ENCODE data around the gene CFHR4. TPM values are rescaled to one million over a fixed set of nuclear protein-coding genes. Genes with fewer than 3 reads are reported as not detected.
"Not testable (repeated sequence)": the region's sequence is repeated elsewhere in the genome, so short reads cannot be mapped to it uniquely, and the experiment has no call there.

CFHR4 gene
- total RNA-seq, result not detected

DNA sequence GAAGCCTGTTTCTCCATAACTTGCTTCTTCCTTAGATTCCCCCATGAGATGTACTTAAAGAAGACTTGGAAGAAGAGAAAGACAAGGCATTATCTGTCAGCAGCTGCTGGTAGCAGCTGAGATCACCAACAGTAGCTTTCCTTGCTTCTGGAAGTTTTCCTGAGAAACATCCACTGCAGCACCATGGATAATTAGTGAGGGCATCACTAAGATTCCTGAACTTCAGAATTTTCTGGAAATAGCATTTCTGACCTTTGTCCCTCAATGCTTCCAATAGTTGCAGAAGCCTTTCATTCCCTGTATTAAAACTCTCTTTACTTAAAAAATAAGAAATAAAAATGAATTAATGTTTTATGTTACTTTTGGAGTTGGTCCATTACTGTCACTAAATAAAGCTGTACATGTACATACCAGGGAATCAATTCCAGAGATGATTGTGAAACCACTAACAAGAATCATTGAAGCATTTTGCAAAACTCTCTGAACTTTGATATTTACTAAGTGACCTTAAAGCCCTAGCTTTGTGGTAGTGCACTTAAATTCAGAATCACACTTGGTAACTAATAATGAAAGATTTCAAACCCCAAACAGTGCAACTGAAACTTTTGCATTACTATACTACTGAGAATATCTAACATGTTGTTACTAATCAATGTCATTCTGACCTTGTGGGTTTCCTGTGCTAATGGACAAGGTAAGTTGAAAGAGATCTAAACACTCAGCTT lies at the start of gene CFHR4:
Gene CFHR4 (plus strand): TSS at position 538 of the 725 bp plus-strand sequence. CDS start 99 bp downstream, at position 637.
- DNase-seq (ENCODE audit: low spot score), result no peak

DNA sequence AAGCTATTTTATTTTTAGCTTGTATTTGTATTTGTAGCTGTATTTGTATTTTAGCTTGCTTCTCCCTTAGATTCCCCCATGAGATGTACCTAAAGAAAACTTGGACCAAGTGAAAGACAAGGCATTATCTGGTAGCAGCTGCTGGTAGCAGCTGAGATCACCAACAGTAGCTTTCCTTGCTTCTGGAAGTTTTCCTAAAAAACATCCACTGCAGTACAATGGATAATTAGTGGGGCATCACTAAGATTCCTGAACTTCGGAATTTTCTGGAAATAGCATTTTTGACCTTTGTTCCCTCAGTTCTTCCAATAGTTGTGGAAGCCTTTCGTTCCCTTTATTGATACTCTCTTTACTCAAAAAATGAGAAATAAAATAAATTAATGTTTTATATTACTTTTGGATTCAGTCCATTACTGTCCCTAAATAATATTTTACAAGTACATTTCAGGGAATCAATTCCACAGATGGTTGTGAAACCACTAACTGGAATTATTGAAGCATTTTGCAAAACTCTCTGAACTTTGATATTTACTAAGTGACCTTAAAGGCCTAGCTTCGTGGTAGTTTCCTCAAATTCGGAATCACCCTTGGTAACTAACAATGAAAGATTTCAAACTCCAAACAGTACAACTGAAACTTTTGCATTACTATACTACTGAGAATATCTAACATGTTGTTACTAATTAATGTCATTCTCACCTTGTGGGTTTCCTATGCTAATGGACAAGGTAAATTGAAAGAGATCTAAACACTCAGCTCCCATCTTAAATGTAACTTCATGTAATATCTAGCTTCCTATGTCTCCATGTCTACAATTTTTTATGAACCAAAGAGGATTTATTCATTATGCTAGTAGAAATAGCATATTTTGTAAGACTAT lies 38.0 kb upstream of the CFHR4 start:
- DNase-seq (ENCODE audit: low spot score), result not testable (repeated sequence)

GRCh38 chr1:196856053-196856452 lies 31.8 kb upstream of the CFHR4 start:
- DNase-seq (ENCODE audit: low spot score), result no peak

GRCh38 chr1:196857188-196857587 lies 30.7 kb upstream of the CFHR4 start:
- no peak for DNase-seq (ENCODE audit: low spot score)

GRCh38 chr1:196858811-196859210 lies 29.0 kb upstream of the CFHR4 start:
- no peak for DNase-seq (ENCODE audit: low spot score)

DNA sequence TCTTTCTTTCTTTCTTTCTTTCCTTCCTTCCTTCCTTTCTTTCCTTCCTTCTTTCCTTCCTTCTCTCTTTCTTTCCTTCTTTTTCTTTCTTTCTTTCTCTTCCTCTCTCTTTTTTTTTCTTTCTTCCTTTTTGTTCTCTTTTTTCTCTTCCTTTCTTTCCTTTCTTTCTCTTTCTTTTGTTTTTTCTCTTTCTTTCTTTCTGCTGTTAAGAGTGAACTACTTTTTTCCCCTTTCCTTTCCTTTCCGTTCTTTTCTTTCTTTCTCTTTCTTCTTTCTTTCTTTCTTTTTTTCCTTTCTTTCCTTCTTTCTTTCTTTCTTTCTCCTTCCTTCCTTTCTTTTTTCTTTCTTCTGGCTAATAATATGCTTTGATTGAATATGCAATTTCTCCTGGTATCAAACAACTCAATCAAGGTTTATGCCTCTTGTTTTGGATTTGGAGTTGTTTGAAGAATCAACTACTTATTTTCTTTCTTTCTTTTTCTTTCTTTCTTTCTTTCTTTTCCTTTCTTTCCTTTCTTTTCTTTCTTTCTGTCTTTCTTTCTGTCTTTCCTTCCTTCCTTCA lies 27.4 kb upstream of the CFHR4 start:
- DNase-seq (ENCODE audit: low spot score), result no peak

DNA sequence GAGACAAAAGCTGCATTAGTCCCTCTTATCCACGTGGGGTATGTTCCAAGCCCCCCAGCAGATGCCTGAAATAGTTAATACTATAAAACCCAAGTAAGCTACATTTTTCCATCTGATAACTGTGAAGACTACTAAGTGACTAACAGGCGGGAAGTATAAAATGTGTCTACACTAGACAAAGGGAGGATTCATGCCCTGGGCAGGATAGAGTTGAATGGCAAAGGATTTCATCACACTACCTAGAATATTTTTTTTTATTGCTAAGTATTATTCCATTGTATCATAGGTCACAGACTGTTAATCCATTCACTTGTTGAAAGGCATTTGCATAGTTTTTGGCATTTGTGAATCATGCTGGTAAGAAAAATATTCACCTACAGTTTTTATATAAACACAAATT lies 26.4 kb upstream of the CFHR4 start:
- no peak for DNase-seq (ENCODE audit: low spot score)

DNA sequence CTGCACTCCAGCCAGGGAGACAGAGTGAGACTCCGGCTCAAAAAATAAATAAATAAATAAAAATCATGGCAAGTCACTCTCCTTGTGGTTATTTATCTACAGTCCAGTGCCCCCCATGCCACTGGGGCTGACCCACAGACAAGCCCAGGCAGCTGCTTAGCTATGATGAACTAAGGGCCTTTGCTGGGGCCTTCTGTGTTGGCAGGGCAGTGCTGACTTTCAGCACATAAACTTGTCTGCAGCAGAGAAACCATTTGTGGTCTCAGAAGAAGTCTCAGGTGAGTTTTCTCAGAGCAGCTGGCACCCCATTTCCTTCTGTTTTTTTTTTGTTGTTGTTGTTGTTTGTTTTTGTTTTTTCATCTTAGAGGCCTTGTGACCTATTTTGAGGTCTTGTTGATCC lies 20.9 kb upstream of the CFHR4 start:
- no peak for DNase-seq (ENCODE audit: low spot score)

- DNase-seq (ENCODE audit: low spot score), result no peak
Measured at GRCh38 chr1:196873385-196873784, 14.5 kb upstream of the CFHR4 start.

DNA sequence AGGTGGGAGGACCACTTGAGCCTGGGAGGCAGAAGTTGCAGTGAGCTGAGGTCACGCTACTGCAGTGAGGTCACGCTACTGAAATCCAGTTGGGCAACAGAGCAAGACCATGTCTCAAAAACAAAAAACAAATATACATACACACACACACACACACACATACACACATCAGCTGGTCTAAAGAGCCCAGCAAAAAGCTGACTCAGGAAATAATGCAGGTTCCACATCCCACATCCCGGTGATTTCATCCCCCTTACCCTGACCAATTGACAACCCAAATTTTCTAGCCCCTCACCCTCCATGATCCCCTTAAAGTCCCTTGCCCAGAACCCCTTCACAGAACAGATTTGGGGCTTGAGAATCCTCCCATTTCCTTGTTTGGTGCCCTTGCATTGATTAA lies 11.9 kb upstream of the CFHR4 start:
- no peak for DNase-seq (ENCODE audit: low spot score)

DNA sequence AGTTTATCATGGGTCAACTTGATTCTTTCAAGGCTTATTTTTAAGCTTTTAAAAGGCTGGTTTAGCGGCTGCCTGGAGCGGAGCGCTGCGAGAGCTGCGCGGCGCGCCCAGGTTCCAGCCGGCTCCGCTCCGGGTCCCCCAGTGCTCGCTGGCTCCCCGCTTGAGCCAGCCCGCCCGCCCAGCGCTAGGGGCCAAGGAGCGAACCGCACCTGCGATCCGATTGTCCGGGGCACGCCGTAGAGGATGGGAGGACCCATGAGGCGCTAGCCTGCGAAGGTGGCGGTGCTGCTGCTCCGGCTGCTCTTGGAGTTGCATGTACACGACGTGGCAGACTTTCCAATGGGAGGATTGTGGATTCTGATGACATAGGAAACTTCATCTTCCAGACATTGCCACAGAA lies 9.9 kb upstream of the CFHR4 start:
- no peak for DNase-seq (ENCODE audit: low spot score)

DNA sequence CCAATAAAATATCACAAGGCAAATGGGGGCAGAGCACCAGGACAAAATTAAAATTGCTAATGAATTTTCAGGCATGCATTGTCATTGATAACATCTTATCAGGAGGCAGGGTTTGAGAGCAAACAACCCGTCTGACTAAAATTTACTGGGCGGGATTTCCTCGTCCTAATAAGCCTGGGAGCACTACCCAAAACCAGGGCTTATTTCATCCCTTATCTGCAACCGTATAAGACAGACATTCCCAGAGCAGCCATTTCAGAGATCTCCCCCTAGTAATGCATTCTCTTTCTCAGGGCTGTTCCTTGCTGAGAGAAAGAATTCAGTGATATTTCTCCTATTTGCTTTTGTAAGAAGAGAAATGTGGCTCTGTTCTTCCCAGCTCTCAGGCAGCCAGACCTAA lies 1.3 kb upstream of the CFHR4 start:
- DNase-seq (ENCODE audit: low spot score), result not testable (repeated sequence)

- DNase-seq (ENCODE audit: low spot score), result no peak
Measured at GRCh38 chr1:196890668-196891067, 2.8 kb downstream of the CFHR4 start.

GRCh38 chr1:196891251-196891650 lies 3.4 kb downstream of the CFHR4 start:
- no peak for DNase-seq (ENCODE audit: low spot score)

DNA sequence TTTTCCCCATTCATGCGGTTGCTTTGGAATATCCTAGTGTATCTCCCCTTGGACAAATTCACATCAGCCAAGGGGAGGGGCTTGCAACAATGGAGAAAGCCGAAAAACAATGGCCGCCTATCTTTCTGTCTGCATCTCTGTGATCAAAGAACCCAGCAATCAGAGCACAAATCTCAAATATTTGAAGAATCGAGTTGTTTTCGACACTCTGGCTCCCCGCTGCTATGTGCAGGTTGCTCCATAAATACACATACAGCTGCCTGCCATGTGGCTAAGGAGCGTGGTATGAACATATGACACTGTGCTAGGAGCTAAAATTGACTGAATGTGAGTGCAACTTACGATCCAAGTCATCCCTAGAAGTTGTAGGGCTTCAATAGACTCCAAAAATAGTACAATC lies 8.5 kb downstream of the CFHR4 start:
- DNase-seq (ENCODE audit: low spot score), result no peak

DNA sequence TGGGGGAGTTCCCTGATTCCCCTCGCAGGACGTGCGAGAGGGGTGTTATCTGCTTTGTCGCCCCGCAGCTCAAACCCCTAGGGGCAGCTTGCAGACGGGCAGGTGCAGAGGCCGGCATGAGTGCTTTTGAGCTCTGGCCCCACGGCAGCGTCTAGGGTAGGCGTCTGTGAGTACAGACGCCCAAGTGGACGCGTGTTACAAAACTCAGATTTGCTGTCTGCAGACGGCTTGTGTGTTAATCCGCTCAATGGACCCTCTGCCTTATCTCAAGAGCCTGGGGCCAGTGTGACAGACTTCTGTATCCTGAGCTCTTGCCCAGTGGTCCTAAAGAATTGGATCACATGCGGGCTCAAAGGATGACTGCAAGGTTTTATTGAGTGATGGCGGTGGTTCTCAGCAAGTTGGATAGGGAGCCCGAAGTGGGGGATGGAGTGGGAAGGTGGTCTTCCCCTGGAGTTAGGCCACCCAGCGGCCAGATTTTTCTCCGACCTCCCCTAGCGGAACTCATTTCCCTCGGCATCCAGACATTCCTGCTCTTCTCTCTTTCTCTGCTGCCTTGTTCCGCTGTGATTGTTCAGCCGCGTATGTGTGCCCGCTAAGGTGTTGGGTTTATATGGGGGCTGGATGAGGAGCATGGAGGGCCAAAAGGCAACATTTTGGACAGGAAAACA lies 9.4 kb downstream of the CFHR4 start:
- DNase-seq (ENCODE audit: low spot score), result no peak

GRCh38 chr1:196902344-196902743 lies 14.5 kb downstream of the CFHR4 start:
- DNase-seq (ENCODE audit: low spot score), result no peak

DNA sequence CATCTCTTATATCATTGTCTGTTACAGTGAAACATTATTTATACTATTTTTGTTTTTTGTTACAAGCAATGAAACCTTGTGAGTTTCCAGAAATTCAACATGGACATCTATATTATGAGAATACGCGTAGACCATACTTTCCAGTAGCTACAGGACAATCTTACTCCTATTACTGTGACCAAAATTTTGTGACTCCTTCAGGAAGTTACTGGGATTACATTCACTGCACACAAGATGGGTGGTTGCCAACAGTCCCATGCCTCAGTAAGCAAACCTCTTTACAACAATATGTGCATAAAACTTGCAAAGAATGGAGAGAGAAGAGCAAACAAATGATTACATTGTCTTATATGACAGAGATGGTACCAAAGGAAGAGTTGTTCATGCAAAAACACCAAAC lies 22.4 kb downstream of the CFHR4 start:
- no peak for DNase-seq (ENCODE audit: low spot score)

DNA sequence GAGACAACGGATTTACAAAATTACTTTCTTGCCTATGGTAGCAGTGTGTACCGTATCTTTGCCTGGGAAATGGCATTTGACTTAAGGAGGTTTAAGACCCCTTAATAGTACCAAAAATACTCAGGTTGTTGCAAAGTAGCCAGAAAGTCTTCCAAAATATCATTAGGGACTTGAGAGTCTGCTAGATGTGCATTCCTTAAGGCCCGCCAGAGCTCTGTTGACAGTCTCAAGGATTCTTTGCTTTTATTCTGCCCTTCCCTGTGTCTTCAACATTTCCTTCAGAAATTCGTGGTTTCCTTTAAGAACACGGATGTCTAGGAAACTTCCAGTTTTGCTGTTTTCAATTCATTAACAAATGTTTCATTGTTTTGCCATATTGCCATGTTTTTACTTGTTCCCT lies 24.4 kb downstream of the CFHR4 start:
- not testable (repeated sequence) for DNase-seq (ENCODE audit: low spot score)

DNA sequence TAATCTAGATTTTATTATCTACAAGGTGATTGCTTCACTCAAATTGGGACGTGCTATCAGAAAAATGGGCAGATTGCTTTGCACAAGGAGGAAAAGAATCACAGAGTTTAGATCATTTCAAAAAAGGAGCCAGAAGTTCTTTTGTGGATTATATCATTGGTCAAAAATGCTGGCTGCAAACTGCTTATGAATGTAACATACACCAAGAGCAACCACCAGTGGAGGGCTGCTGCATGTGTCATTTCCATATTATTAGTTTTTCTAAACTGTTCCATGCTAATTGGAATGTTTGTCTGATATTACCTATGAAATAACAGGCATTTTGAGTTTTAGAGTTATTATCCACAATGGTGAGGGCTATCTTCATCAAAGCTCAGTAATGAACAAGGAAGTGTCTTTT lies 39.0 kb downstream of the CFHR4 start:
- DNase-seq (ENCODE audit: low spot score), result not testable (repeated sequence)

DNA sequence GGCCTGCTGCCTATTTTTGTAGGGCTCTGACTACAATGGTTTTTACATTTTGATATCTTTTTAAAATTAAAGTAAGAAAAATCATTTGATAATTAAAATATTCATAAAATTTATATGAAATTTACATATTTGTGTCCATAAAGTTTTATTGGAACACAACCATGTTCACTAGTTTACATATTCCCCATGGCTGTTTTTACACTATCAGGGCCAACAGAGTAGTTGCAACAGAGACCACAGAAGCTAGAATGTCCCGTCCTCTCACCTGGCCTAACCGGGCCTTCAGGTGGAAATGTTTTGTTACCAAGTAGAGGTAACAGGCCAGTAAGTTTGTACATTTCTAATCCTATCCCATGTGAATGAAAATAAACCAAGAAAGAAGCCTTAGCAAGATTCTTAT lies 45.0 kb downstream of the CFHR4 start:
- DNase-seq (ENCODE audit: low spot score), result not testable (repeated sequence)

DNA sequence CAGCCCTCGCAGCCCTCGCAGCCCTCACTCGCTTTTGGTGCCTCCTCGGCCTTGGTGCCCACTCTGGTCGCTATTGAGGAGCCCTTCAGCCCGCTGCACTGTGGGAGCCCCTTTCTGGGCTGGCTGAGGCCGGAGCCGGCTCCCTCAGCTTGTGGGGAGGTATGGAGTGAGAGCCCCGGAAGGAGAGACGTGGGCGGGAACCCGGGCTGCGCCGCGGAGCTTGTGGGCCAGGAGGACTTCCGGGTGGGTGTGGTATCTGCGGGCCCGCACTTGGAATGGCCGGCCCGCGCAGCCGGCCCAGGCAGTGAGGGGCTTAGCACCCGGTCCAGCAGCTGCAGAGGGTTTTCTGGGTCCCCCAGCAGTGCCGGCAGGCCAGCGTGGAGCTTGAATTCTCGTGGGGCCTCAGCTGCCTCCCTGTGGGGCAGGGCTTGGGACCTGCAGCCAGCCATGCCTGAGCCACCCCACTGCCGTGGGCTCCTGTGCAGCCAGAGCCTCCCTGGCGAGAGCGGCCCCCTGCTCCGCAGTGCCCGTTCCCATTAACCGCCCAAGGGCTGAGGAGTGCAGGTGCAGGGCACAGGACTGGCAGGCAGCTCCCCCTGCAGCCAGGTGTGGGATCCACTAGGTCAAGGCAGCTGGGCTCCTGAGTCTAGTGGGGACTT lies 45.8 kb downstream of the CFHR4 start:
- no peak for DNase-seq (ENCODE audit: low spot score)
